Naive thymus-derived CD4-positive, alpha-beta T cell (primary cell): Measurements from ENCODE around the gene PFDN2. TPM values are rescaled to one million over a fixed set of nuclear protein-coding genes. Genes with fewer than 3 reads are reported as not detected.

Source experiments
- ATAC-seq: fragments of 150-1000 bp; cut with Tn5 transposase; 2 replicates; pipeline ENCODE4 v1.10.0; 2021; ENCODE audit warnings: mild to moderate bottlenecking, moderate library complexity
- CTCF ChIA-PET: fragments of 350-600 bp; sonication (Branson Sonifier 250); formaldehyde crosslinking; loops from one replicate; lab custom pipeline; 2021; ENCODE audit warnings: antibody characterized with exemption; lab: Charles Lee
- POLR2A ChIA-PET: fragments of 350-600 bp; sonication (Branson Sonifier 250); formaldehyde crosslinking; loops from one replicate; lab custom pipeline; 2021; ENCODE audit warnings: antibody characterized with exemption, inconsistent platforms; lab: Charles Lee
- DNase-seq, 9 donors: peaks; one replicate each; pipeline versions ENCODE4 v3.0.0 to v3.0.0-alpha.2; 2020 to 2022; ENCODE audit warnings: mixed read lengths in 1 of 9
- H3K27ac ChIP-seq: one replicate; pipeline ENCODE4 v1.7.0; 2013; ENCODE audit warnings: mild to moderate bottlenecking, low read depth, low read length, moderate library complexity
- H3K27me3 ChIP-seq, 2 donors: one replicate each; pipeline ENCODE4 v1.7.0; 2013; ENCODE audit warnings: low read length in 2 of 2, mild to moderate bottlenecking in 2 of 2, moderate library complexity in 2 of 2; ENCODE audit not compliant: control insufficient read depth in 2 of 2, insufficient read depth in 2 of 2
- H3K36me3 ChIP-seq, 3 experiments: 1 replicate in 2 of 3; 2 replicates in 1 of 3; pipeline ENCODE4 v1.7.0; 2013; ENCODE audit warnings: low read length in 3 of 3, mild to moderate bottlenecking in 3 of 3, moderate library complexity in 1 of 3; ENCODE audit not compliant: insufficient read depth in 3 of 3, control insufficient read depth in 2 of 3
- H3K4me1 ChIP-seq, 2 donors: one replicate each; pipeline ENCODE4 v1.7.0; 2013; ENCODE audit warnings: low read length in 2 of 2, mild to moderate bottlenecking in 2 of 2, moderate library complexity in 1 of 2; ENCODE audit not compliant: control insufficient read depth in 2 of 2, insufficient read depth in 2 of 2
- H3K4me3 ChIP-seq: 2 replicates; pipeline ENCODE4 v1.7.0; 2013; ENCODE audit warnings: mild to moderate bottlenecking, low read length
- H3K9me3 ChIP-seq, 3 experiments: 1 replicate in 2 of 3; 2 replicates in 1 of 3; pipeline ENCODE4 v1.7.0; 2013; ENCODE audit warnings: low read length in 3 of 3; ENCODE audit not compliant: control insufficient read depth in 2 of 3
- H3K27ac Mint-ChIP-seq, 9 donors: one replicate each; pipeline ENCODE4 v1.8.0; 2020 to 2022; ENCODE audit warnings: mixed read lengths in 9 of 9, mild to moderate bottlenecking in 8 of 9, moderate library complexity in 5 of 9, inconsistent platforms in 2 of 9
- H3K27me3 Mint-ChIP-seq, 5 donors: one replicate each; pipeline ENCODE4 v1.8.0; 2021 to 2022; ENCODE audit warnings: mixed read lengths in 5 of 5, mild to moderate bottlenecking in 1 of 5
- H3K36me3 Mint-ChIP-seq, 5 donors: one replicate each; pipeline ENCODE4 v1.8.0; 2020 to 2022; ENCODE audit warnings: mixed read lengths in 5 of 5, mild to moderate bottlenecking in 3 of 5, inconsistent platforms in 1 of 5
- H3K4me1 Mint-ChIP-seq, 7 donors: one replicate each; pipeline ENCODE4 v1.8.0; 2020 to 2022; ENCODE audit warnings: mixed read lengths in 7 of 7, mild to moderate bottlenecking in 3 of 7, inconsistent platforms in 1 of 7
- H3K4me3 Mint-ChIP-seq, 10 donors: one replicate each; pipeline ENCODE4 v1.8.0; 2020 to 2022; ENCODE audit warnings: mild to moderate bottlenecking in 10 of 10, mixed read lengths in 10 of 10, moderate library complexity in 6 of 10, inconsistent platforms in 2 of 10
- H3K9me3 Mint-ChIP-seq, 11 donors: one replicate each; pipeline ENCODE4 v1.8.0; 2020 to 2022; ENCODE audit warnings: mixed read lengths in 11 of 11, mild to moderate bottlenecking in 4 of 11, inconsistent platforms in 1 of 11, moderate library complexity in 1 of 11
- intact Hi-C, 2 donors: fragments of 100-400 bp; cut with micrococcal nuclease; formaldehyde crosslinking; loops; one replicate each; pipeline ENCODE4 v1.15.1; 2023
- polyA plus RNA-seq, 2 donors: library from polyadenylated mRNA; unstranded; fragments of 300-500 nt; fragmentation: Illumina TruSeq; gene quantifications; one replicate each; pipeline ENCODE4 v1.2.3, GENCODE V29; 2021
- total RNA-seq, 6 experiments: library from RNA in 5 of 6; stranded (reverse) in 5 of 6; gene quantifications; 1 replicate in 5 of 6; 2 replicates in 1 of 6; pipeline ENCODE4 v1.2.3 and lab custom pipeline; 2021 to 2026

The PFDN2 gene
- total and polyA plus RNA-seq, 7 experiments from 2014 or later: 32.0 to 84.0 (median 37.1) TPM

GRCh38 chr1:161132410-161133219 lies 14.8 kb upstream of the PFDN2 start, which contains the start of gene DEDD:
Gene DEDD, minus strand, starts transcription at chr1:161132667. Its CDS starts 8,205 bp downstream, at chr1:161124462.
- peak within 1 kb of the TSS; percentile 89 for H3K27ac ChIP-seq
- Mint-ChIP-seq H3K9me3 (no peaks in the 10 kb centered on the region), H3K4me3 (no peak within 1 kb of the TSS), H3K27ac (peak within 1 kb of the TSS in 4 of 9 donors; percentile 85 to 97 (median 94)), H3K36me3 (peaks cover 0 to 12% (median 4%) of the 10 kb centered on the region in 5 donors), H3K27me3 (no peaks in the 10 kb centered on the region), H3K4me1 (peaks cover 29 to 49% (median 48%) of the 10 kb centered on the region in 7 donors)
- no peaks in the 10 kb centered on the region for H3K27me3 ChIP-seq
- ChIA-PET CTCF (interaction anchor here (0.6 to 1.9 kb wide), 9 partner anchors 11 to 135 kb away, joined by 3 to 7 read pairs (median 4); partner anchors contain the start of genes KLHDC9, NIT1, PFDN2 and TOMM40L), POLR2A (interaction anchor here (0.6 to 3.1 kb wide), 21 partner anchors 9 to 93 kb away, joined by 3 to 39 read pairs (median 4); partner anchors contain the start of genes APOA2, ARHGAP30, NIT1 and PFDN2)
- intact Hi-C loops: loop anchor here (1.0 to 10.0 kb wide), 12 partner anchors 14 to 788 kb away; partner anchors contain the start of genes NIT1 (in 2 of the 2), PFDN2 (in 2 of the 2), PPOX (in 2 of the 2) and UFC1 (in 2 of the 2)
- DNase-seq (peak; percentile 80 to 93 (median 90)), ATAC-seq (peak; percentile 97)
- peak within 1 kb of the TSS; percentile 96 for H3K4me3 ChIP-seq
- peaks cover 21 to 37% of the 10 kb centered on the region in 2 donors for H3K4me1 ChIP-seq
- H3K36me3 ChIP-seq: peaks cover 0 to 17% (median 0%) of the 10 kb centered on the region in 3 experiments
- H3K9me3 ChIP-seq: no peaks in the 10 kb centered on the region

GRCh38 chr1:161131523-161132409 lies 13.9 kb upstream of the PFDN2 start:
- peak overlapping the region; percentile 96 for H3K4me3 ChIP-seq
- POLR2A ChIA-PET: interaction anchor here (0.6 to 3.1 kb wide), 18 partner anchors 10 to 86 kb away, joined by 3 to 39 read pairs (median 4); partner anchors contain the start of genes ARHGAP30, NIT1, PFDN2 and UFC1
- peaks cover 33 to 58% (median 56%) of the 10 kb centered on the region in 7 donors for H3K4me1 Mint-ChIP-seq
- H3K27ac ChIP-seq: peak overlapping the region; percentile 89
- ATAC-seq (no peak), DNase-seq (peak in 3 of 9 donors; percentile 18 to 33 (median 21))
- H3K36me3 Mint-ChIP-seq: peaks cover 2 to 19% (median 9%) of the 10 kb centered on the region in 5 donors
- no peaks in the 10 kb centered on the region for H3K9me3 ChIP-seq
- H3K4me3 Mint-ChIP-seq: no peak overlapping the region
- H3K27me3 ChIP-seq: no peaks in the 10 kb centered on the region
- H3K4me1 ChIP-seq: peaks cover 27 to 42% of the 10 kb centered on the region in 2 donors
- peak overlapping the region in 4 of 9 donors; percentile 85 to 97 (median 94) for H3K27ac Mint-ChIP-seq
- H3K9me3 Mint-ChIP-seq: no peaks in the 10 kb centered on the region
- H3K27me3 Mint-ChIP-seq: no peaks in the 10 kb centered on the region
- peaks cover 4 to 25% (median 8%) of the 10 kb centered on the region in 3 experiments for H3K36me3 ChIP-seq
- CTCF ChIA-PET: interaction anchor here (1.0 to 1.9 kb wide), 5 partner anchors 10 to 134 kb away, joined by 3 to 5 read pairs (median 4); partner anchors contain the start of genes NIT1 and PFDN2
- intact Hi-C loops: loop anchor here (1.0 to 10.0 kb wide), 12 partner anchors 13 to 787 kb away; partner anchors contain the start of genes NIT1 (in 2 of the 2), PFDN2 (in 2 of the 2), PPOX (in 2 of the 2) and UFC1 (in 2 of the 2)

- H3K27me3 ChIP-seq: no peaks in the 10 kb centered on the region
- Mint-ChIP-seq H3K4me1 (peaks cover 38 to 68% (median 60%) of the 10 kb centered on the region in 7 donors), H3K36me3 (peaks cover 6 to 29% (median 18%) of the 10 kb centered on the region in 5 donors), H3K27ac (peak overlapping the region in 4 of 9 donors; percentile 68 to 94 (median 90)), H3K9me3 (no peaks in the 10 kb centered on the region), H3K4me3 (peak overlapping the region in 1 of 10 donors; percentile 7), H3K27me3 (no peaks in the 10 kb centered on the region)
- H3K4me3 ChIP-seq: no peak overlapping the region
- peak overlapping the region; percentile 89 for H3K27ac ChIP-seq
- H3K4me1 ChIP-seq: peaks cover 28 to 42% of the 10 kb centered on the region in 2 donors
- ATAC-seq: no peak
- intact Hi-C loops: loop anchor here (10.0 kb wide), 3 partner anchors 295 to 785 kb away; partner anchors contain the start of genes COPA (in 1 of the 2) and NCSTN (in 1 of the 2)
- ChIA-PET POLR2A (interaction anchor here (0.6 to 3.1 kb wide), 6 partner anchors 12 to 793 kb away, joined by 3 to 15 read pairs (median 4); partner anchors contain the start of genes NIT1, PFDN2 and USF1), CTCF (no interaction called here)
- peaks cover 4 to 35% (median 8%) of the 10 kb centered on the region in 3 experiments for H3K36me3 ChIP-seq
- DNase-seq: no peak
- no peaks in the 10 kb centered on the region for H3K9me3 ChIP-seq
Observed at GRCh38 chr1:161130266-161130665, 12.4 kb upstream of the PFDN2 start.

- Mint-ChIP-seq H3K9me3 (no peaks in the 10 kb centered on the region), H3K27me3 (no peaks in the 10 kb centered on the region), H3K4me1 (peaks cover 36 to 63% (median 60%) of the 10 kb centered on the region in 7 donors), H3K27ac (peak overlapping the region in 6 of 9 donors; percentile 58 to 94 (median 75)), H3K36me3 (peaks cover 9 to 36% (median 18%) of the 10 kb centered on the region in 5 donors), H3K4me3 (peak overlapping the region in 9 of 10 donors; percentile 5 to 80 (median 29))
- no peaks in the 10 kb centered on the region for H3K9me3 ChIP-seq
- DNase-seq (no peak), ATAC-seq (no peak)
- H3K27me3 ChIP-seq: no peaks in the 10 kb centered on the region
- POLR2A ChIA-PET: interaction anchor here (0.6 to 3.1 kb wide), 4 partner anchors 11 to 78 kb away, joined by 3 to 15 read pairs (median 4); partner anchors contain the start of genes NIT1 and PFDN2
- no peak overlapping the region for H3K4me3 ChIP-seq
- CTCF ChIA-PET: interaction anchor here (1.6 kb wide), 1 partner anchor 12 kb away, joined by 4 read pairs; no protein-coding TSS in a partner anchor
- peaks cover 26 to 41% of the 10 kb centered on the region in 2 donors for H3K4me1 ChIP-seq
- intact Hi-C loops: no loop called here
- peak overlapping the region; percentile 52 for H3K27ac ChIP-seq
- H3K36me3 ChIP-seq: peaks cover 4 to 48% (median 8%) of the 10 kb centered on the region in 3 experiments
Observed at GRCh38 chr1:161128591-161129420, 11.0 kb upstream of the PFDN2 start.

- peak overlapping the region; percentile 38 for H3K27ac ChIP-seq
- Mint-ChIP-seq H3K27me3 (no peaks in the 10 kb centered on the region), H3K36me3 (peaks cover 9 to 43% (median 23%) of the 10 kb centered on the region in 5 donors), H3K27ac (peak overlapping the region in 6 of 9 donors; percentile 58 to 85 (median 66)), H3K9me3 (no peaks in the 10 kb centered on the region), H3K4me3 (peak overlapping the region in 2 of 10 donors; percentile 22 to 80), H3K4me1 (peaks cover 36 to 63% (median 61%) of the 10 kb centered on the region in 7 donors)
- intact Hi-C loops: no loop called here
- no peak overlapping the region for H3K4me3 ChIP-seq
- ChIA-PET CTCF (interaction anchor here (0.6 to 1.6 kb wide), 4 partner anchors 9 to 138 kb away, joined by 3 to 4 read pairs (median 3); no protein-coding TSS in a partner anchor), POLR2A (interaction anchor here (0.5 to 3.1 kb wide), 7 partner anchors 10 to 323 kb away, joined by 3 to 15 read pairs (median 4); partner anchors contain the start of genes ARHGAP30, NIT1, PFDN2 and UFC1)
- DNase-seq (no peak), ATAC-seq (no peak)
- H3K9me3 ChIP-seq: no peaks in the 10 kb centered on the region
- H3K4me1 ChIP-seq: peaks cover 21 to 34% of the 10 kb centered on the region in 2 donors
- H3K36me3 ChIP-seq: peaks cover 6 to 52% (median 8%) of the 10 kb centered on the region in 3 experiments
- H3K27me3 ChIP-seq: no peaks in the 10 kb centered on the region
Observed at GRCh38 chr1:161127649-161128048, 9.8 kb upstream of the PFDN2 start.
